Measurements from ENCODE around the gene FAM98B. TPM values are rescaled to one million over a fixed set of nuclear protein-coding genes. Genes with fewer than 3 reads are reported as not detected.

The FAM98B gene
- total RNA-seq, 1 donor: 9.8 TPM

DNA sequence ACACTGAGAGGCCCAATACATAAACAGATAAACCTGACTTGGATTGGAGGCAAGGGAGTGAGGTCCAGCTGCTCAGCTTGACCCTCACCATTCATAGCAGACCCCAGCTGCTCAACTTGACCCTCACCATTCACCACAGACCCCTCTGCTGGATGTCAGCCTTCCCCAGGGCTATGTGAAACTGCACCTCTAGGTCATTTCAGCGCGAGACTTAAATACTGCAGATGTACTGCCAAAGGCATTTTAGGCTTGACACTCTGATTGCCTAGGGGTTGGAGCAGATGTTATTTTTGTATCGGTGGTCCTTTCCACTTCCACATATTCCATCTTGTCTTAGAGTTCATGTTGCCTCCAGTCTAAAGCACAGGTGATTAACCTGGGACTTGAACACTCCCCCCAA is 41.5 kb upstream of the FAM98B start:
- no peaks in the 10 kb centered on the region for H3K9me3 ChIP-seq (ENCODE audit: low read depth, low read length)
- H3K4me1 ChIP-seq (ENCODE audit: insufficient read depth, low read length): no peaks in the 10 kb centered on the region
- H2AFZ ChIP-seq (ENCODE audit: low read length): no peak overlapping the region
- TF ChIP-seq, protein P1, sequence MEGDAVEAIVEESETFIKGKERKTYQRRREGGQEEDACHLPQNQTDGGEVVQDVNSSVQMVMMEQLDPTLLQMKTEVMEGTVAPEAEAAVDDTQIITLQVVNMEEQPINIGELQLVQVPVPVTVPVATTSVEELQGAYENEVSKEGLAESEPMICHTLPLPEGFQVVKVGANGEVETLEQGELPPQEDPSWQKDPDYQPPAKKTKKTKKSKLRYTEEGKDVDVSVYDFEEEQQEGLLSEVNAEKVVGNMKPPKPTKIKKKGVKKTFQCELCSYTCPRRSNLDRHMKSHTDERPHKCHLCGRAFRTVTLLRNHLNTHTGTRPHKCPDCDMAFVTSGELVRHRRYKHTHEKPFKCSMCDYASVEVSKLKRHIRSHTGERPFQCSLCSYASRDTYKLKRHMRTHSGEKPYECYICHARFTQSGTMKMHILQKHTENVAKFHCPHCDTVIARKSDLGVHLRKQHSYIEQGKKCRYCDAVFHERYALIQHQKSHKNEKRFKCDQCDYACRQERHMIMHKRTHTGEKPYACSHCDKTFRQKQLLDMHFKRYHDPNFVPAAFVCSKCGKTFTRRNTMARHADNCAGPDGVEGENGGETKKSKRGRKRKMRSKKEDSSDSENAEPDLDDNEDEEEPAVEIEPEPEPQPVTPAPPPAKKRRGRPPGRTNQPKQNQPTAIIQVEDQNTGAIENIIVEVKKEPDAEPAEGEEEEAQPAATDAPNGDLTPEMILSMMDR (IDR thresholded peaks at IDR 0.05; ENCODE audit: extremely low read depth, low read depth, low read length): no peak
- peaks cover 11% of the 10 kb centered on the region for H3K27me3 ChIP-seq (ENCODE audit: insufficient read depth, low read length)
- H3K4me2 ChIP-seq (ENCODE audit: insufficient read depth, low read length): no peak overlapping the region
- no peaks in the 10 kb centered on the region for H3K79me2 ChIP-seq (ENCODE audit: insufficient read depth, low read length)
- H4K20me1 ChIP-seq (ENCODE audit: insufficient read depth, low read length): no peaks in the 10 kb centered on the region
- DNase-seq (ENCODE audit: insufficient read length, low spot score, missing footprints): no peak
- H3K4me3 ChIP-seq (ENCODE audit: insufficient read depth, low read length): no peak overlapping the region
- H3K27ac ChIP-seq (ENCODE audit: low read depth, low read length): no peak overlapping the region
- H3K36me3 ChIP-seq (ENCODE audit: insufficient read depth, low read length): no peaks in the 10 kb centered on the region

DNA sequence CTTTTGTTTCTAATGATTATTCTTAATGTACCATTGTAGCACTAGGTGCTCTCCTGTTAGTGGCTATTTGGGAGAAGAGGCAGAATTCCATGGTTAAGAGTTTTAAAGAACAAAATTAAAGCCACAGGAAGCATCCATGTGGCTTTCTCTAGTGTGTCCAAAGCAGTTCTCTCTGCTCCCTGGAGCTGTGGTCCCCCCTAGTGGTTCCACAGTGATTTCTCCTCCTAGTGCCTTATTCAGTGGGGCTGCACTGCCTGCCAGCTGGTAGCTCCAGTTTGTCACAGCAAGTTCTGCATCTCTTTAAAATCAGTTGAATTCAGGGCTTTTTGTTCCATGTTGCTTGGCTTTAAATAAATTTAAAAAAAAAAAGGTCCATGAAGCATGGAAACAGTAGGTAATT is 39.6 kb upstream of the FAM98B start:
- Histone ChIP-seq H3K4me3 (ENCODE audit: insufficient read depth, low read length) (no peak overlapping the region), H3K4me1 (ENCODE audit: insufficient read depth, low read length) (no peaks in the 10 kb centered on the region), H3K36me3 (ENCODE audit: insufficient read depth, low read length) (no peaks in the 10 kb centered on the region), H2AFZ (ENCODE audit: low read length) (no peak overlapping the region), H3K27ac (ENCODE audit: low read depth, low read length) (no peak overlapping the region), H4K20me1 (ENCODE audit: insufficient read depth, low read length) (no peaks in the 10 kb centered on the region), H3K4me2 (ENCODE audit: insufficient read depth, low read length) (no peak overlapping the region), H3K79me2 (ENCODE audit: insufficient read depth, low read length) (no peaks in the 10 kb centered on the region), H3K9me3 (ENCODE audit: low read depth, low read length) (no peaks in the 10 kb centered on the region), H3K27me3 (ENCODE audit: insufficient read depth, low read length) (peaks cover 29% of the 10 kb centered on the region)
- DNase-seq (ENCODE audit: insufficient read length, low spot score, missing footprints): peak; percentile 67
- TF ChIP-seq, protein P1 (IDR thresholded peaks at IDR 0.05; ENCODE audit: extremely low read depth, low read depth, low read length): peak; percentile 89

DNA sequence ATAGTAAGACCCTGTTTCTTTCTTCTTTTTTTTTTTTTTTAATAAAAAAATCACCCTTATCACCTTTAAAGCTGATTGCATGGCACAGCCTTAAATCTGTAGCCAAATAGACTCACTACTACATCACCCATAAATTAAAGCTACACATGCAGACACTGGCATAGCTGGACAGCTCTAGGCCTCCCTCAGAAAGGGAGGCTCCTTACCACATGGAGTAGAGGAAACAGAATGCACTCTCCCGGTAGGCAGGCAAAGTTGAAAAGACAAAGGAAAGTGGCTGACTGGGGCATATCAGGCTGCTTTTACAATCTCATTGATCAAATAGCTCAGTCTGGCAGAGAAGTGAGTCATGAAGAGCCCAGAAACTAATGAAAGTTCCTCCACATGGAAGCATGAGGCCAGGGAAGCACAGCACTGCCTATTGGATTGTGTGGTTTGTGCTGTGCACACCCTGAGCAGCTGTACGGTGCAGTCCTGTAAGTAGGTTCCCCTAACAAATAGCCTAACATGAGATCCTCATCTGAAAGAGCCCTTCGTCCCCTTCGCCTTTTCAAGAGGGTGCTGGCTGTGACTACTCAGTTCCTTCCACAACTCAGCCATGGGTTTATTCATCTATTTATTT is 32.7 kb upstream of the FAM98B start:
- H3K36me3 ChIP-seq (ENCODE audit: insufficient read depth, low read length): no peaks in the 10 kb centered on the region
- no peak for DNase-seq (ENCODE audit: insufficient read length, low spot score, missing footprints)
- H4K20me1 ChIP-seq (ENCODE audit: insufficient read depth, low read length): no peaks in the 10 kb centered on the region

DNA sequence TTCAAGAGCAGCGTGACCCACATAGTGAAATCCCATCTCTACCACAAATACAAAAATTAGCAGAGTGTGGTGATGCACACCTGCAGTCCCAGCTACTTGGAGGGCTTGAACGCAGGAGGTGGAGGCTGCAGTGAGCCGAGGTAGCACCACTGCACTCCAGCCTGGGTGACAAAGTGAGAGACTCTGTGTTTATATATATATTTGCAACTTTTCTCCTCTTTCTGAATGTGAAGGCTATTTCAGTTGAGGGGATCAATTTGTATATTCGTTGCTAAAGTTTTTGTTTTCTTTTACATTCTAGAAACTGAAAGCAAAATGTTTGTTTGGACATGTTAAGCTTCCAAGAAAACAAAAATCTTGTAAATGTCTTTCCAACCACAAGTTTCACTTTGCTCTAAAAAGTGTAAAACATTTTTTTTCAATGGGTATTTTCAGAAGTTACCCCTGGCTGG is 29.8 kb upstream of the FAM98B start:
- TF ChIP-seq, protein P1 (IDR thresholded peaks at IDR 0.05; ENCODE audit: extremely low read depth, low read depth, low read length): no peak
- no peaks in the 10 kb centered on the region for H3K79me2 ChIP-seq (ENCODE audit: insufficient read depth, low read length)
- H3K4me1 ChIP-seq (ENCODE audit: insufficient read depth, low read length): no peaks in the 10 kb centered on the region
- DNase-seq (ENCODE audit: insufficient read length, low spot score, missing footprints): no peak
- no peak overlapping the region for H3K27ac ChIP-seq (ENCODE audit: low read depth, low read length)
- no peak overlapping the region for H2AFZ ChIP-seq (ENCODE audit: low read length)
- H4K20me1 ChIP-seq (ENCODE audit: insufficient read depth, low read length): no peaks in the 10 kb centered on the region
- no peaks in the 10 kb centered on the region for H3K36me3 ChIP-seq (ENCODE audit: insufficient read depth, low read length)
- H3K27me3 ChIP-seq (ENCODE audit: insufficient read depth, low read length): peaks cover 15% of the 10 kb centered on the region
- no peaks in the 10 kb centered on the region for H3K9me3 ChIP-seq (ENCODE audit: low read depth, low read length)
- H3K4me3 ChIP-seq (ENCODE audit: insufficient read depth, low read length): no peak overlapping the region
- peak overlapping the region; percentile 0 for H3K4me2 ChIP-seq (ENCODE audit: insufficient read depth, low read length)

More for the DNA sequence above, 32.7 kb upstream of the FAM98B start:
- H2AFZ ChIP-seq (ENCODE audit: low read length): no peak overlapping the region
- TF ChIP-seq, protein P1 (IDR thresholded peaks at IDR 0.05; ENCODE audit: extremely low read depth, low read depth, low read length): no peak
- H3K9me3 ChIP-seq (ENCODE audit: low read depth, low read length): no peaks in the 10 kb centered on the region
- no peak overlapping the region for H3K27ac ChIP-seq (ENCODE audit: low read depth, low read length)
- no peak overlapping the region for H3K4me3 ChIP-seq (ENCODE audit: insufficient read depth, low read length)
- peaks cover 37% of the 10 kb centered on the region for H3K27me3 ChIP-seq (ENCODE audit: insufficient read depth, low read length)
- H3K4me2 ChIP-seq (ENCODE audit: insufficient read depth, low read length): no peak overlapping the region
- H3K79me2 ChIP-seq (ENCODE audit: insufficient read depth, low read length): no peaks in the 10 kb centered on the region
- no peaks in the 10 kb centered on the region for H3K4me1 ChIP-seq (ENCODE audit: insufficient read depth, low read length)
